Activated CD4-positive, alpha-beta T cell treated with anti-CD3 and anti-CD28 coated beads, Interleukin-2, amount 50 U/mL, for 16 hours (primary cell): Measurements from ENCODE around the gene ABCC3.
A peak's percentile ranks its signal among the peaks of the same experiment; 100 is the strongest.

Experiments used
- DNase-seq: peaks from one replicate; pipeline ENCODE4 v3.0.0-alpha.2; 2020

Gene ABCC3

DNA sequence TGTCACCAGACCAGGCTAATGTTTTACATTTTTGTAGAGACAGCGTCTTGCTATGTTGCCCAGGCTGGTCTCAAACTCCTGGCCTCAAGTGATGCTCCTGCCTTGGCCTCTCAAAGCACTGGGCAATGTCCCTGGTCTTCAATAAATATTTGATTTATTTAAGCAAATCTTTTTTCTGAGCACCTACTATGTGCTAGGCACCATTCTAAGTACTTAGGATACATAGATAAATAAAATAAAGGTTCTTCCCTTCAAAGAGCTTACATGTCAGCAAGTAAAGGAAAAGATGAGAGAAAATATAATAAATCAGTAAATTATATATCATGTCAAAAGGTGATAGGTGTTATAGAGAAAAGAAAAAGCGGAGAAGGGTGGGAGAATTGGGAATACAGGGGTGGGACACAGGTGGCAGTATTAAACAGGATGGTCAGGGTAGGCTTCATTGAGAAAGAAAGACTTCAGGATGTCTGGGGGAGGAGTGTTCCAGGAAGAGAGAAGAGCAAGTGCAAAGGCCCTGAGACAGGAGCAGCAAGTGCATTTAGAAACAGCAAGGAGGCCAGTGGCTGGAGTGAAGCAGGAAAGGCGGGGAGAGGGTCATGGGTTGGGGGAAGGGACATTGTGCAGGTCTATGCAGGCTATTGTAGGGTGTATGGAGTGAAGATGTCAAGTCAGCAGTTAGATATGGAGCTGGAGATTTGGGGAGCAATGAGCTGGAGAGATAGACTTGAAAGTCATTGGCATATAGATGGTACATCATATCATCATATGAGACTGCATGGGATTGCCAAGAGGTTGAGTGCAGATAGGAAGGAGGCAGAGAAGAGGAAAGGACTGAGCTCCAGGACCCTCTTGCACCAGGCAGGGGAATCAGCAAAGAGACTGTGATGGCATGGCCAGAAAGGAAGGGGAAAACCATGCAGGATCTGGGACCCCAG, 11.3 kb downstream of the ABCC3 start:
- no peak for DNase-seq

DNA sequence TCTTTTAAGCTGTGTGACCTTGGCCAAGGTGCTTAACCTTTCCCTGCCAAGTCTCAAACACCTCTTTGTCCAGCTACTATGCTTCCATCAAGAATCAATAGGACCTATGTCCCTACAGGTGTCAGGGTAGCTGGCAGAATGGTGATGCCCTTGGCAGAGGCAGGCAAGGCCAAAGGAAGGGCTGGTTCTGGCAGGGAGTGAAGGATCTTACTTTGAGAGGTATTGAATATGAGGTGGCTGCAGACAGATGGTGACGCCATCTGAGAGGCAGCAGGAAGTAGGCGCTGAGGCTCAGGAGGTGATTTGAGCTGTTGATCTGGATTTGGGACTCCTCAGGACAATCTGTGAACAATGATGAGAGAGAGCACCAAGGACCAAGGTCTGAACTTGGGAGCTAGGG, 12.5 kb downstream of the ABCC3 start:
- DNase-seq, result no peak

DNA sequence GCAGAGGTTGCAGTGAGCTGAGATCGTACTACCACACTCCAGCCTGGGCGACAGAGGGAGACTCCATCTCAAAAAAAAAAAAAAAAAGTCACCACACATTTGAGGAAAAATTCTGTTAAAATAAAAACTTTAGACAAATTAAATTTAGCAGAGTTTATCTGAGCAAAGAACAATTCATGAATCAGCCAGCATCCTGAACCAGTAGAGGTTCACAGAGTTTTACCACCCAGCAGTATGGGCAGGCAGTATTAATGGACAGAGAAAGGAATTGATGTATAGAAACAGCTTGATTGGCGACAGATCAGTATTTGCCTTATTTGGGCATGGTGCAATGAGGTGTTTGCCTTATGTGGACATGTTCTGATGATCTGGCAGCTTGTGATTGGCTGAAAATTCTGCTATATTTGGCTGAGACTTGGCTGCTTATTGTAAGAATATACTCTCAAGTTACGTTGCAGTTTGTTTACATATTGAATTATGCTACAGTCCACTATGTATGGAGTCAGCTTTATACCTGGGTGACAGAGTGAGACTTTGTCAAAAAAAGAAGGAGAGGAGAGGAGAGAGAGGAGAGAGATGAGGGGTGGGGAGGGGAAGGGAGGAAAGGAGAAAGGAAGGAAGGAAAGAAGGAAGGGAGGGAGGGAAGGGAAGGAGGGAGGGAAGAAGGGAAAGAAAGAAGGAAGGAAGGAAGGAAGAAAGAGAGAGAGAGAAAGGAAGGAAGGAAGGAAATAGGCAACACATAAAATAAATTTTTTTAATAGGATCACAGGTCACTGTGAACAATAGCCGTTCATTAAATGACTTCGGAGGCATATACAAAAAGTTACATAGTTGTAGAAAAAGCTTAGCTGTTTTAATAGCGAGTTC, 14.6 kb downstream of the ABCC3 start:
- DNase-seq, result no peak

DNA sequence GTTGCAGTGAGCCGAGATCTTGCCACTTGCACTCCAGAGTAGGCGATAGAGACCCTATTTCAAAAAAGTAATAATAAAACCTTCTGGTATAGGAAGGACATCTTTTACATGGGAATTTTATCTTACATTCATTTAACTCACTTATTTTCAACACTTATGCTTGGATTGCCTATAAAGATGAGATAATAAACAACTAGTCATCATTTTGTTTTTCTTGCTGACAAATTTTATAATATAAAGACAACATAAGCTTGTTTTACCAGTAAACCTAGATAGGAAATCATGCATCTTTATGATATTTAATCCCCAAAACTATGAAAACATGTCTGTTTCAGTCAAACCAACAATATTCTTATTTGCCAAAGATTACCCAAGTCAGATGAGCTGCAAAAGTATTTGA, 17.0 kb downstream of the ABCC3 start:
- no peak for DNase-seq

DNA sequence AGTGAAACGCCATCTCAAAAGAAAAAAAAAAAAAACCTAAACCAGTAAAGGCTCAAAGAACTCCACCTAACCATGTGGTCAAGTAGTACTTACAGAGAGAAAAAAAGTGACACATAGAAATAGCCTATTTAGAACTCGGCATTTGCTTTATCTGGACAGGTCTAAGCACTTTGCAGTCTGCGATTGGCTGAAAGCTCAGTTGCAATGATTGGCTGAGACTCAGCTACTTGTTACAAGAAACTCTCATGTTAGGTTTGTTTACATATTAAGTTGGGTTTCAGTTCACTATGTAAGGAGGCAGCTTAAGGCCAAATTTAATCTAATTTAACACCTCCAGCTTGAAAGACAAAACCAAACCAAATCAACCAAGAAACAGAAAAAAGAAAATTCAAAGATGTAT, 19.1 kb downstream of the ABCC3 start:
- no peak for DNase-seq

DNA sequence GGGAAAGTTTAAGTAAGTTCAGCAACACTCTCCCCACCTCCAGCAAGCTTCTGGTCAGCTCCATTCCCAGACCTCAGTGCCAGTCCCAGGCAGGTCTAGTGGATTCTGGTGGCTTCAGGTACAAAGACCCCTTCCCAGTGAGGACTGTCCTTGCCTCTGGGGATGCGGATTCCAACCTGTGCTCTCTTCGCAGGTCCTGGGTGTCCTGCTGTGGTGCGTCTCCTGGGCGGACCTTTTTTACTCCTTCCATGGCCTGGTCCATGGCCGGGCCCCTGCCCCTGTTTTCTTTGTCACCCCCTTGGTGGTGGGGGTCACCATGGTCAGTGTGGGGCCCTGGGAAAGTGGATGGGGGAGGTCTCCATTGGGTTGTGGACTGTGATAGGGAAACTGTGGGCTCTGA, 21.8 kb downstream of the ABCC3 start:
- DNase-seq, result no peak

DNA sequence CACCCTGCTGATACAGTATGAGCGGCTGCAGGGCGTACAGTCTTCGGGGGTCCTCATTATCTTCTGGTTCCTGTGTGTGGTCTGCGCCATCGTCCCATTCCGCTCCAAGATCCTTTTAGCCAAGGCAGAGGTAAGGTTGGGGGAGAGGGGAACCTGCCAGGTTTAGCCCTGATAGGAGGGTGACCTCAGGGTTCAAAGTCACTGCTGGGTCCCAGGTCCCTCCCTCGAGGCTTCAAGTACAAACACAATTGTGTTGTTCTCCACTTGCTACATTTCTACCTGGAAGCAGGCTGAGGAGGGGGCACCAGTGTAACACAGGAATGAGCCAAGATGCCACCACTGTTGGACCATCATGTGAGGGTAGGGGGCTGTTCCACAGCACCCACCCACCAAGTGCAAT, 22.4 kb downstream of the ABCC3 start:
- DNase-seq, result no peak

DNA sequence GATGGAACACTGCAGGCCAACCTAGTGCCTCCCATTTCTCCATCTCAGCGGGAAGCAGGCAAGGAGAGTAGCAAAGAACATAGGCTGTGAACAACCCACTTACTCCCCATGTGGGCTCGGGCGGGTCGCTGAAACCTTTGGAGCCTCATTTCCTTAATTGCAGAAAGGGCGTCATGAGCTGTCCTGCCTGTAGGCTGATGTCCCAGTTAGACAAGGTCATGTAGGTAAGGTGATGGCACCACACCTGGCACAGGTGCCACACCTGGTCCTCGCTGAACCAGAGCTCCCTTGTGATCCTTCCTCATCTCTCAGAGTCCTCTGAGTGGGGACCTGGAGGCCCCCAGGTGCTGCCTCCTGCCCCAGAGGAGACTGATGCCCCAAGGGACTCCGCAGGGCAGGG, 22.9 kb downstream of the ABCC3 start:
- DNase-seq, result no peak

DNA sequence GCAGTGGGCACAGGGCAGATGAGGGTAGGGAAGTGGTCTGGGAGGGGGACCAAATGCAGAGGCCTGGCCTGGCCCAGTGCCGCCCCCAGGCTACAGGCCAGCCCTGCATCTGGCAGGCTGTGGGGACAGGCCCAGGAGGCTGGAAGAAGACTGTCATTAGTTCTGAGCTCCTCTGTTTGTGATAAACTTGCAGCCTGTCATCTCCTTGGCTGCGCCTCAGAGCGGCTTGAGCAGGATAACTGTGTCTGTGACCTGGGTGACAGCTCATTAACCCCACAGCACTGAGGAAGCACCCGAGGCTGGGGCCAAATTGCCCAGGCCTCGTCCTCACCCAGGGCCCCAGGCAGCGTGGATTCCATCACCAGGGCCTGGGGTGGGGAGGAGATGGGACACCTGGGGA, 23.9 kb downstream of the ABCC3 start:
- DNase-seq, result no peak

DNA sequence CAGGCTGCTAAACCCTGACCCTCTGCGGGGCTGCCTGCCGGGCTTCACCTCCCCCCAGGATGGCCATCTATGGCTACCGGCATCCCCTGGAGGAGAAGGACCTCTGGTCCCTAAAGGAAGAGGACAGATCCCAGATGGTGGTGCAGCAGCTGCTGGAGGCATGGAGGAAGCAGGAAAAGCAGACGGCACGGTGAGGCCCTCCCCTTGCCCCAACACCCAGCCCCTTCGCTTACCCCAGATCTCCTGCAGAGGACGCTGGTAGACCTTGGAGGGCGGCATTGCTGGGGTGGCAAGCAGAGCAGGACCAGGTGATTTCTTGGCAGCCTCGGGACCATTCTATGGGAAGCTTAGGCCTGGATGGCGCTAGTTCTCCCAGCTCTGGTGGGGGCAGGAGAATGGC, 24.5 kb downstream of the ABCC3 start:
- no peak for DNase-seq

DNA sequence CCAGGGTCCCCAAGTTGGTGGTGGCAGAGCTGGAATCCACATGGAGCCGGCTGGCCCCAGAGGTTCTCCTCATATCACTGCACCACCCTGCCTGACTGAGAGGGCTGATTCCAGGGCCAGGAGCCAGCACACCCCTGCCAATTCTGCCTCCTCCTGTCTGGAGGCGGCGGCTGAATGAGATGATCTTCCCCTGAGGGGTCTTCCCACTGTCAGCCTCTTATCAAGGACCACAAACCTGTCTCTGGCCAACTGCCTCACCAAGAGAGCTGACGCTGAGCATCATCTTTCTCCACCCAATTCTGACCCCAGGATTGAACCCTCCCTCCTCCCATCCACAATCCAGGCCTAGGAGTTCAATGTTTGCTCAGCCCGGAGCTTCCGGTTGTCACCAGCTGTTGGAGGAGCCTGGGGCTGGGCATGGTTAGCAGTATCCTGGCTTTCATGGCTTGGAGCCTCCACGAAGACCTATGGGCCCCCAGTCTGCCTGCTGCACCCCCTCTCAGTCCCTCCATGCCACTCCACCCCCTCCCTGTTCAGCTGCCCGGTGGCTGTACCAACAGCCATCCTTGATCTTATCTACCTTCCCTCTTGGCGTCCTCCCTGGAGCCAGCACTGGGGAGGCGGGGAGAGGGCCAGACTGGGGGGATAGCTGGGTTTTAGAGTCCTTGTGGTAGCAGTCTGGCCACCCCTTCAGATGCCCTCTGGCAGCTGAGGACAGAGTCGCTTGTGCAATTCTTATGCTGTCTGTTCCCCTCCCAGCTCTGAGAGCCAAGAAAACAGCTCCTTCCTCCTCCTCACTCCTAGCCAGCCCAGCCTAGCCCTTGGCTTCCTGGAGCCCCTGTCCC, 25.6 kb downstream of the ABCC3 start:
- no peak for DNase-seq

DNA sequence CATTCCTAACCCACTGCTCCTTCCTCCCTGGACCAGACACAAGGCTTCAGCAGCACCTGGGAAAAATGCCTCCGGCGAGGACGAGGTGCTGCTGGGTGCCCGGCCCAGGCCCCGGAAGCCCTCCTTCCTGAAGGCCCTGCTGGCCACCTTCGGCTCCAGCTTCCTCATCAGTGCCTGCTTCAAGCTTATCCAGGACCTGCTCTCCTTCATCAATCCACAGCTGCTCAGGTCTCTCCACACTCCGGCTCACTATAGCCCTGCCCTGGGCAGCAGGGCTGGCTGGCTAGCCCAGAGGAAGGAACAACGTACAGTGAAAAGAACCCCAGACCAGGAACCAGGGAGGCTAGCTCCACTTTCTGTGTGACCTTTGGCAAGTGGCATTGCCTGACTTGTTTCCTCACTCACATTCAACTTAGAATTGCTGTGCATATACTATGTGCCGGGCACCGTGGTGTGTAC, 26.2 kb downstream of the ABCC3 start:
- DNase-seq, result no peak

DNA sequence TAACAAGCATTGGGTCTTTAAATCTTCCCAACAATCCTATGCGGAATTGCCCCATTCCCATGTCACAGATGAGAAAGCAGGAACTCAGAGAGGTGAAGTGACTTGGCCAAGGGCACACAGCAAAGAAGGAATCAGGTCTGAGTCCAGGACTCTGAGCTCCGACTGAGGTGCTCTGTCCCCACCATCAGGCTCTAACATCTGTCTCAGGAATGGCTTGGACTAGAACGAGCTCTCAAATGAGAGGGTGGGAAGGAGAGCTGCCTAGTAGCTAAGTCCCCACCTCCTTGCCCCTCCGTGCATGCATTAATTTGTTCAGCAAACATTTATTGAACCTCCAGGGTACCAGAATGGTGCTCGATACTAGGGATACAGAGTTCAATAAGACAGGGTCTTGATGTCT, 26.7 kb downstream of the ABCC3 start:
- no peak for DNase-seq

DNA sequence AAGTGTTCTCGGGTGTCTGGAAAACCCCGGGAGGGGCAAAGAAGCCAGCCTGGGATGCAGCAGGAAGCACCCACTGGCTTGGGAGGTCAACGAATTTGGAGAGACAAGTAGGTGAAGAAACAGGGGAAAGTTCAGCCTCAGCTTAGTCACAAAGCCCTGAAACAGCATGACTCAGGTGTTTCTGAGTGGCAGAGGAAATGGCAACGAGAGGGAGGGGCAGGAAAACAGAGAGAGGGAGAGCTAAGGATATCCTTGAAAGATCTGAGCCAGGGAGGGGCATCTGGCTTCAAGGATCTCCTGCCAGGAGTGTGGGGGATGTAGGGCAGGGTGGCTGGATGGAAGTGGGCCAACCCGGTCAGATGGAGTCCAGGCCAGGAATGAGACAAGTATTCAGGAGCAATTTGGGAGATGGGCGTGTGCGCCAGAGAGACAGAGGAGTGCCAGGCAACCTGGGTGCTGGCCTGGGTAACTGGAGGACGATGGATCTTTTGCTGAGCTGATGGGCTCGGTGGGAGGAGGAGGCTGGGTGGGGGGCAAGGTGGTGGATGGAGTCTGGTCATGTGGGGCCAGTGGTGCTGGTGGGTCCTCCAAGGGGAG, 27.2 kb downstream of the ABCC3 start:
- DNase-seq, result peak; percentile 81

DNA sequence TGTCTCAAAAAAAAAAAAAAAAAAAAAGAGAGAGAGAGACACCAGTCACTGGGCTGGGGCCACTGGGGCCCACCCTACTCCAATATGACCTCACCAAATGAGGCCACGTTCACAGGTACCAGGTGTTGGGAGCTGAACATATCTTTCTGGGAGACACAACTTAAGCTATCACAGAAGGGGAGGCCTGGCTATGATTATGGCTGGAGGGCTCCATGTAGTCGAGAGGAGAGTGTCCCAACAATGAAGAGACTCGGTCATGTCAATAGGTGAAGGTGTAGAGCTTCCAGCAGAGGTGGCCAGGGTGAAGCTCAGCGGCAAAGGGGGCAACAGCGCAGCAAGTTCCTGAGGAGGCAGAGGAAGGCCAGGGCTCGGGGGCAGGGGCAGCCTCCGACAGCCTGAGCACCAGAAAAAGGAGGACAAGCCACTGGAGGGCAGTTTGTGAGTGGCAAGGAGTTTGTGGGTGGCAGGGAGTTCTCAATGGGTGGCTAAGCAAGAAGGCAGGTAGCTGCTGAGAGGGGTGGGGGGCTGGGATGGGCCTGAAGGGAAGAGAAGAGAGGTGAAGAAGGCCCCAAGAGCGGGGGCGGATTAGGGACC, 28.0 kb downstream of the ABCC3 start:
- no peak for DNase-seq

DNA sequence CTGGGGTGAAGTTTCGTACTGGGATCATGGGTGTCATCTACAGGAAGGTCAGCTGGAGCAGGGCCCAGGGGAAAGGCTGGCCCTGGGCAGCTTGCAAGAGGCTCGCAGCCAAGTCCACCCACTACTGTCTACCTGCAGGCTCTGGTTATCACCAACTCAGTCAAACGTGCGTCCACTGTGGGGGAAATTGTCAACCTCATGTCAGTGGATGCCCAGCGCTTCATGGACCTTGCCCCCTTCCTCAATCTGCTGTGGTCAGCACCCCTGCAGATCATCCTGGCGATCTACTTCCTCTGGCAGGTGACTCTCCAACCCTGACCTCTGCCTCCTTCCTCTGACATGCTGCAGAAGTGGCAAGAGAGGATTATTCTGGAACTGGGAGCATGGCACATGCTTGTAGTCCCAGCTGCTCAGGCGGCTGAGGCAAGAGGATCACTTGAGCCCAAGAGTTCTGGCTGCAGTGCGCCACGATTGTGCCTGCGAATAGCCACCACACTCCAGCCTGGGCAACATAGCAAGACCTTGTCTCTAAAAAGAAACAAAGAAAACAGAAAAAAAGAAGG, 29.2 kb downstream of the ABCC3 start:
- no peak for DNase-seq

DNA sequence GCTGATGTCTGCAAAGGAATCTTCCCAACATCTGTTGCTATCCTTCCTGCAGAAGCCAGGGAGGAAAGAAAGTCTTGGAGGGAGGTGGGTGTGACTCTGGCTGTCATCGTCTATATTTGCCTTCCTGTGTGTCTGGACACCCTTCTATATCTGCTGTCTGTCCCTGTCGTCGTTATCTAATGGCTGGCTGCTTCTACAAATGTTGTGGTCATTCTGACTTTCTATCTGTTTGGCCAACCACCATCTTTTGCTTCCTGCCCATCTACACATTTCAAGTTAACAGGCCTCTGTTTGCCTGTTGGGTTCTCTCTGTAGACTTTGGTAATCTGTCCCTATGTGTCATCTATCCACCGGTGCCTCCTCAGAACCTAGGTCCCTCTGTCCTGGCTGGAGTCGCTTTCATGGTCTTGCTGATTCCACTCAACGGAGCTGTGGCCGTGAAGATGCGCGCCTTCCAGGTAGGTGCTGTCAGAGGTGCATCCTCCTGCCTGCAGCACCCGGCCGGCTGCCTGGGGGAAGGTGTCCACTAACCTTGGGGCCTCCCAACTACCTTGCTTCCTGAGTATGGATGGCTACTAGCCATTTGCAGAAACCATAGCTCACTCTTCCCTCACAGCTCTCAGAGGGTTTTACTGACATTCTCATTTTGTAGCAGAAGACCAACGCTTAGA, 30.2 kb downstream of the ABCC3 start:
- DNase-seq, result no peak

DNA sequence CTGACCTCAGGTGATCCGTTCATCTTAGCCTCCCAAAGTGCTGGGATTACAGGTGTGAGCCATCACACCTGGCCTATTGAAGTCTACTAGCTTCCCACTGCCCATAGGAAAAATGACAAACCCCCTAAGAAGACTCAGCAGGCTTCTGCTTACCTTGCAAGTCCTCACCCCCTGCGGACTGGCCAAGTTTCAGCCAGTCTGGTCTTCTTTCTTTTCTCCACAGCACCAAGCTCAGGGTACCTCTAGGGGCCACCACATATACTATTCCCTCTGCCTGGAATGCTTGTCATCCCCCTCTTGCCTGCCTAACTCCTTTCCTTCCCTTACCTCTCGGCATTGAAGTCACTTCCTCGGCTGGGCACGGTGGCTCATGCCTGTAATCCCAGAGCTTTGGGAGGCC, 31.2 kb downstream of the ABCC3 start:
- no peak for DNase-seq

DNA sequence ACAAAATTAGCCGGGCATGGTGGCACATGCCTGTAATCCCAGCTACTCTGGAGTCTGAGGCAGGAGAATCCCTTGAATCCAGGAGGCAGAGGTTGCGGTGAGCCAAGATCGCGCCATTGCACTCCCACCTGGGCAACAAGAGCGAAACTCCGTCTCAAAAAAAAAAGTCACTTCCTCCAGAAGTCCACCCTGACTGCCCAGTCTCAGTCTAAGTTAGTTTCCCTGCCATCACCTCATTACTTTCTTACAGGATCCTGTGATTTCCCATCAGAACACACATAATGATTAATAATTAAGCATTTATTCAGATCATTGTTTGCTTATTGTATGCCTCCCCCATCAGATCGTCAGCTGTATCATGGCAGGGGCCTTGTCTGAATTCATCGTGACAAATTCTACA, 31.6 kb downstream of the ABCC3 start:
- no peak for DNase-seq

DNA sequence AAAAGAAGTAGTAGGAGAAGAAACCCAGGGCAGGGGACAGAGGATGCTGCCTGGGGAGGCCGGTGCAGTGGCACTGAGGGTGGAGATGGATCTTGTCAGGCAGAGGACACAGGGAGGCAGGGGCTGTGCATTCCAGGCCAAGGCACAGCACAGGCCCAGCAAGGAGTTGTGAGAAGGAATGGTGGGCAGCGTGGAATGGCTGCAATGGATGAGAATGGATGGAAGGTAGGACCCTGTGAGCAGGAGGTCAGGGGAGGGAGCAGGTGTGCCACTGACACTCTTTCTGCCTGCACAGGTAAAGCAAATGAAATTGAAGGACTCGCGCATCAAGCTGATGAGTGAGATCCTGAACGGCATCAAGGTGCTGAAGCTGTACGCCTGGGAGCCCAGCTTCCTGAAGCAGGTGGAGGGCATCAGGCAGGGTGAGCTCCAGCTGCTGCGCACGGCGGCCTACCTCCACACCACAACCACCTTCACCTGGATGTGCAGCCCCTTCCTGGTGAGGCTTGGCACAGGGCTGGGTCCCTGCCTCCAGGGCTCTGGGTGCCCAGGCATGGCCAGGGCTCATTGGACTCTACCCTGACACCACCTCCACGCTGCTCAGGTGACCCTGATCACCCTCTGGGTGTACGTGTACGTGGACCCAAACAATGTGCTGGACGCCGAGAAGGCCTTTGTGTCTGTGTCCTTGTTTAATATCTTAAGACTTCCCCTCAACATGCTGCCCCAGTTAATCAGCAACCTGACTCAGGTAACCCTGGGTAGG, 32.8 kb downstream of the ABCC3 start:
- no peak for DNase-seq
